Heart right ventricle (tissue), 16 donors: Measurements from ENCODE around the gene CORO2B. TPM values are rescaled to one million over a fixed set of nuclear protein-coding genes. Genes with fewer than 3 reads are reported as not detected.

Experiments used
- ATAC-seq, 8 donors: fragments of 200-7000 bp; cut with Tn5 transposase; one replicate each; pipeline ENCODE4 v1.9.1; 2020; ENCODE audit warnings: mild to moderate bottlenecking in 8 of 8, moderate library complexity in 8 of 8, moderate number of reproducible peaks in 1 of 8
- DNase-seq, 2 donors: peaks; one replicate each; pipeline ENCODE4 v3.0.0-alpha.2; 2020
- H3K27ac ChIP-seq, 10 donors: fragments of 200-600 bp; sonication (generic) in 2 of 10; one replicate each; pipeline versions ENCODE4 v1.5.0 to v1.8.0; 2020 to 2022; ENCODE audit warnings: mild to moderate bottlenecking in 3 of 10
- H3K27me3 ChIP-seq, 7 donors: fragments of 200-600 bp; one replicate each; pipeline ENCODE4 v1.8.0; 2021 to 2022; ENCODE audit warnings: mild to moderate bottlenecking in 2 of 7
- H3K36me3 ChIP-seq, 9 donors: fragments of 200-600 bp; sonication (generic) in 1 of 9; one replicate each; pipeline versions ENCODE4 v1.5.0 to v1.8.0; 2020 to 2022; ENCODE audit warnings: mild to moderate bottlenecking in 2 of 9
- H3K4me1 ChIP-seq, 9 donors: fragments of 200-600 bp; sonication (generic) in 1 of 9; one replicate each; pipeline versions ENCODE4 v1.5.0 to v1.8.0; 2020 to 2022; ENCODE audit warnings: mild to moderate bottlenecking in 4 of 9
- H3K4me3 ChIP-seq, 10 donors: fragments of 200-600 bp; sonication (generic) in 2 of 10; one replicate each; pipeline versions ENCODE4 v1.5.0 to v1.8.0; 2020 to 2022; ENCODE audit warnings: mild to moderate bottlenecking in 7 of 10, moderate library complexity in 2 of 10
- H3K9me3 ChIP-seq, 11 donors: fragments of 200-600 bp in 10 of 11; sonication (generic) in 2 of 11; one replicate each; pipeline versions ENCODE4 v1.5.0 to v1.8.0; 2013 to 2022; ENCODE audit warnings: mild to moderate bottlenecking in 2 of 11, control low read depth in 1 of 11, moderate library complexity in 1 of 11
- WGBS, 2 donors: extraction: QIAGEN DNeasy Blood & Tissue Kit; methylation state at CpG; one replicate each; pipeline ENCODE4 v1.1.7; 2013; ENCODE audit warnings: inconsistent platforms in 1 of 2; 5-methylcytosine and 5-hydroxymethylcytosine counted together
- intact Hi-C, 10 donors: fragments of 100-400 bp; cut with DNase I; formaldehyde crosslinking; loops; one replicate each; pipeline versions ENCODE4 v1.11.1 to v1.14.2; 2022
- polyA plus RNA-seq, 2 donors: library from polyadenylated mRNA; stranded (reverse); fragments of 200-250 nt; gene quantifications; one replicate each; pipeline ENCODE4 v1.2.3, GENCODE V29; 2013
- total RNA-seq, 10 donors: library from RNA; stranded (reverse); fragmentation: NEBNext Ultra II Directional in 3 of 10; extraction: Animal tissue kit (Norgen Biotek cat#: 25700) in 3 of 10; gene quantifications; one replicate each; pipeline versions ENCODE4 v1.2.1 to v1.2.4, GENCODE V29; 2021 to 2023
- TF ChIP-seq, protein P1 (sequence below), 9 donors: fragments of 200-600 bp; sonication (generic) in 2 of 9; IDR thresholded peaks; one replicate each; pipeline versions ENCODE4 v1.5.0 to v1.8.0; 2021 to 2022; ENCODE audit warnings: antibody characterized with exemption in 9 of 9, mild to moderate bottlenecking in 5 of 9, moderate library complexity in 1 of 9
- donor health status: Arrhythmogenic right ventricular cardiomyopathy.
- donor health status: ischemic (EF 13 %, LVEDD 7.1; RV severe dilation, severe dysfunction).
- donor health status: healthy with polysubstance abuse.
- donor health status: DM: no; HTN: yes; CAD: no.
- donor health status: DM: no; HTN: no; CAD: no.
- donor health status: ischemic (EF 25% LVEDD 6.9; RV normal size, moderate dysfunction).
- donor health status: ischemic (EF 25% LVEDD 5.7; RV mildly dilated, moderate dysfunction).
- donor health status: healthy.
- donor health status: DM: yes; HTN: yes; CAD: no.
- donor health status: Ischemic cardiomyopathy.
- donor health status: ischemic (EF 35%, LVEDD 5.7; RV mildly dilated, moderate dysfunction).
- donor health status: nonischemic (EF 11% LVEDD 7.7; RV severe dilation, severe dysfunction).
- donor health status: DM: yes; HTN: yes; CAD: no.
- donor health status: PGD.
- donor health status: ischemic (EF 29% LVEDD 5.4; RV normal size, mild dysfunction).
- donor health status: nonischemic (EF 23%, LVEDD 6.1; RV moderate dilation, normal function).

CORO2B gene
- total and polyA plus RNA-seq, 12 donors: 2.6 to 8.1 (median 4.5) TPM

DNA sequence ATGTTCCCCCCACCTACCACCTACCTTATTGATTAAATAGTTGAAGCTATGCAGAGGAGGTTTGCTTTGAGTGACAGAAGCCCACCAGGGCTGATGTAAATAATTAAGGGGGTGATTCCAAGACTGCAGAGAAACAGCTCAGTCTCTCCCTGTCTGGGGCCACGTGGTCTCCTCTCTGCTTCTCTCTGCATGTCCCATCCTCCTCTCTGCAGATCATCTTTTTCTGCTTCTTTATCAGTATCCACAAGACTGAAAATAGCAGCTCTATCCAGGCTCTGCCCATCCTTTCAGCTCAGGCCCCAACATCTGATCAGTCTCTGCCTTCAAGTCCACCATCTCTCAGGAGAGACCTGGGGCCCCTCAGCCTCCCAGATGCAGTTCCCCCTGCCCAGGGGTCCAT, 131.1 kb downstream of the CORO2B start:
- Histone ChIP-seq H3K27me3 (no peaks in the 10 kb centered on the region), H3K27ac (peak overlapping the region in 1 of 10 donors; percentile 21), H3K36me3 (peaks cover 0 to 38% (median 3%) of the 10 kb centered on the region in 9 donors), H3K9me3 (no peaks in the 10 kb centered on the region), H3K4me1 (peaks cover 4 to 58% (median 32%) of the 10 kb centered on the region in 9 donors), H3K4me3 (no peak overlapping the region)
- DNase-seq (no peak), ATAC-seq (no peak)
- WGBS, 2 donors: 65 to 68% methylated on average over 1 of the region's 1 CpG
- intact Hi-C loops: no loop called here
- TF ChIP-seq, protein P1, sequence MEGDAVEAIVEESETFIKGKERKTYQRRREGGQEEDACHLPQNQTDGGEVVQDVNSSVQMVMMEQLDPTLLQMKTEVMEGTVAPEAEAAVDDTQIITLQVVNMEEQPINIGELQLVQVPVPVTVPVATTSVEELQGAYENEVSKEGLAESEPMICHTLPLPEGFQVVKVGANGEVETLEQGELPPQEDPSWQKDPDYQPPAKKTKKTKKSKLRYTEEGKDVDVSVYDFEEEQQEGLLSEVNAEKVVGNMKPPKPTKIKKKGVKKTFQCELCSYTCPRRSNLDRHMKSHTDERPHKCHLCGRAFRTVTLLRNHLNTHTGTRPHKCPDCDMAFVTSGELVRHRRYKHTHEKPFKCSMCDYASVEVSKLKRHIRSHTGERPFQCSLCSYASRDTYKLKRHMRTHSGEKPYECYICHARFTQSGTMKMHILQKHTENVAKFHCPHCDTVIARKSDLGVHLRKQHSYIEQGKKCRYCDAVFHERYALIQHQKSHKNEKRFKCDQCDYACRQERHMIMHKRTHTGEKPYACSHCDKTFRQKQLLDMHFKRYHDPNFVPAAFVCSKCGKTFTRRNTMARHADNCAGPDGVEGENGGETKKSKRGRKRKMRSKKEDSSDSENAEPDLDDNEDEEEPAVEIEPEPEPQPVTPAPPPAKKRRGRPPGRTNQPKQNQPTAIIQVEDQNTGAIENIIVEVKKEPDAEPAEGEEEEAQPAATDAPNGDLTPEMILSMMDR (IDR thresholded peaks at IDR 0.05): no peak

DNA sequence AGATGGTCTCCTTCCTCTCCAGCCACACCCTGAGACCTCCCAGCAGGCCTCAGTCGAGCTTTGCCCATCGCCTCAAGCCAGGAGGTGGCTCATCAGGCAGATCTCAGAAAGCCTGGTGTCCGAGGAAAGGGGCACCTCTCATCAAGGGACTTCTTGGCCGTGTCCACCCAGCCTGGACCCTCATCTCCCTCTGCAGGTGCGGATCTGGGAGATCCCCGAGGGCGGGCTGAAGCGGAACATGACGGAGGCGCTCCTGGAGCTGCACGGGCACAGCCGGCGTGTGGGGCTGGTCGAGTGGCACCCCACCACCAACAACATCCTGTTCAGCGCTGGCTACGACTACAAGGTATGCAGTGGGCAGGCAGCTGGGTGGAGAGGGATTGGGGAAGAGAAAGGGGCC, 131.7 kb downstream of the CORO2B start:
- 93 to 95% methylated on average over 16 of the region's 16 CpGs for WGBS, 2 donors
- Histone ChIP-seq H3K4me3 (no peak overlapping the region), H3K9me3 (no peaks in the 10 kb centered on the region)

DNA sequence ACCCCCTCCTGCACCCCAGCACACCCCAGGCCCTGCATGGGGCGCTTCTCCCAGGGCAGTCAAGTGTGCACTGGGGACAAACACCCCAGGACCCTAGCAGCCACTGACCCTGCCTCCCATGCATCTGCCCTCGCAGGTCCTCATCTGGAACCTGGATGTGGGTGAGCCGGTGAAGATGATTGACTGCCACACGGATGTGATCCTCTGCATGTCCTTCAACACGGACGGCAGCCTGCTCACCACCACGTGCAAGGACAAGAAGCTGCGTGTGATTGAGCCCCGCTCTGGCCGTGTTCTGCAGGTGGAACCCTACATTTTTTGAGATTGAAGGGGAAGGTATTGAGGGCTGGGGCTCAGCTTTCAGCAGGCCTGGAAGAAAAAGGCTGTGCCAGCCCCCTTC, 132.6 kb downstream of the CORO2B start:
- intact Hi-C loops: no loop called here
- ATAC-seq (no peak), DNase-seq (no peak)
- H3K27me3 ChIP-seq: no peaks in the 10 kb centered on the region
- no peaks in the 10 kb centered on the region for H3K9me3 ChIP-seq
- TF ChIP-seq, protein P1 (IDR thresholded peaks at IDR 0.05): no peak
- H3K4me1 ChIP-seq: peaks cover 0 to 43% (median 23%) of the 10 kb centered on the region in 9 donors
- 88 to 94% methylated on average over 10 of the region's 10 CpGs for WGBS, 2 donors
- H3K4me3 ChIP-seq: no peak overlapping the region
- peaks cover 0 to 45% (median 3%) of the 10 kb centered on the region in 9 donors for H3K36me3 ChIP-seq
- no peak overlapping the region for H3K27ac ChIP-seq

More for the DNA sequence above, 131.7 kb downstream of the CORO2B start:
- TF ChIP-seq, protein P1 (IDR thresholded peaks at IDR 0.05): no peak
- DNase-seq (no peak), ATAC-seq (no peak)
- intact Hi-C loops: no loop called here
- H3K27me3 ChIP-seq: no peaks in the 10 kb centered on the region
- H3K27ac ChIP-seq: no peak overlapping the region
- peaks cover 0 to 52% (median 25%) of the 10 kb centered on the region in 9 donors for H3K4me1 ChIP-seq
- peaks cover 0 to 44% (median 3%) of the 10 kb centered on the region in 9 donors for H3K36me3 ChIP-seq

DNA sequence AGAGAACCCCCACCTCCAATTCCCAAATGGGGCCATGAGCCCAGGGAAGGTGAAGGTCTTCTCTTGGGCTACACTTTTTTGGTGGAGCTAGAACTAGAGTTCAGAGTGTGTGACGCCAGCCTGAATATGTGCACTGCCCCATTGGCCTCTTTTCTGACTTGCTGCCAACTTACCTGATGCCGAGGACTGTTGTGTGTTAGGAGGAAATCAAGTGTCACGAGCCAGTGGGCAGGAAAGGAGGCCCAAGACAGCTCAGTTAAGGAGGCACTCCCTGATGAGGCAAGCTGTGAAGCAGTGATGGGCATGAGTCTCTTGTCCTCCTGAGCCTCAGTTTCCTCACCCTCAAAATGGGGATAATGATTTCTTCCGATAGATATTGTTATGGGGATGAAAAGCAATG, 134.1 kb downstream of the CORO2B start:
- DNase-seq (no peak), ATAC-seq (no peak)
- intact Hi-C loops: no loop called here
- TF ChIP-seq, protein P1 (IDR thresholded peaks at IDR 0.05): no peak
- Histone ChIP-seq H3K27me3 (no peaks in the 10 kb centered on the region), H3K4me3 (no peak overlapping the region), H3K4me1 (peaks cover 0 to 28% (median 18%) of the 10 kb centered on the region in 9 donors), H3K27ac (no peak overlapping the region), H3K36me3 (peaks cover 0 to 45% (median 3%) of the 10 kb centered on the region in 9 donors), H3K9me3 (no peaks in the 10 kb centered on the region)
- 74 to 89% methylated on average over 4 of the region's 4 CpGs for WGBS, 2 donors
